ENCODE measurements around the gene AQP2.

AQP2 gene

DNA sequence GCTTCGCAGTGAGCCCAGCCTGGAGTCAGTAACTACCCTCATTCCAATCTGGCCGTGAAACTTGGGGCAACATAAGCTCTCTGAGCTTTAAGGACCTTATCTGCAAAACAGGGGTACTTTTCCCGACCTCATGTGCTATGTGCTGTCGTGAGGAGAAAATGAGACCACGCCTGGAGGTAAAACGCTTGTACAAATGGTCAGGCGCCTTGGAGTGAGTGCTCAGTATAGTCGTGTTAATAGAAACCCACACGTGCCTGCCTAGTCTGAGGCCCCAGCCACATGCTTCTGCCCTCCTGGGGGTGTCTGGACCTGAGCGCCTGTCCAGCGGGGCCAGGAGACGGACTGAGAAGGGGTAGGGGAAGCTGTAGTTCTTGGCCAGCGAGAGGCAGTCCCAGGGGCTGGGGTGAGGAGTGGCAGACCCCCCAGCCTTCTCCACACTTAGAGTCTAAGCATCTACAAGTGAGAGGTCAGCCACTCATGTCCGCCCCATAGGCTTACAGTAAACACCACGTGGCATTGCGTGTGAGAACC lies 16.0 kb downstream of the AQP2 start:
- Histone ChIP-seq H3K27me3 (no peaks in the 10 kb centered on the region), H3K36me3 (no peaks in the 10 kb centered on the region), H3K4me1 (peaks cover 9% of the 10 kb centered on the region), H3K9me3 (no peaks in the 10 kb centered on the region), H3K4me3 (ENCODE audit: low read depth, low read length) (peak overlapping the region; percentile 2; the same call in 1 of the 2 replicates)
- no peak for DNase-seq
- TF ChIP-seq, protein P1, sequence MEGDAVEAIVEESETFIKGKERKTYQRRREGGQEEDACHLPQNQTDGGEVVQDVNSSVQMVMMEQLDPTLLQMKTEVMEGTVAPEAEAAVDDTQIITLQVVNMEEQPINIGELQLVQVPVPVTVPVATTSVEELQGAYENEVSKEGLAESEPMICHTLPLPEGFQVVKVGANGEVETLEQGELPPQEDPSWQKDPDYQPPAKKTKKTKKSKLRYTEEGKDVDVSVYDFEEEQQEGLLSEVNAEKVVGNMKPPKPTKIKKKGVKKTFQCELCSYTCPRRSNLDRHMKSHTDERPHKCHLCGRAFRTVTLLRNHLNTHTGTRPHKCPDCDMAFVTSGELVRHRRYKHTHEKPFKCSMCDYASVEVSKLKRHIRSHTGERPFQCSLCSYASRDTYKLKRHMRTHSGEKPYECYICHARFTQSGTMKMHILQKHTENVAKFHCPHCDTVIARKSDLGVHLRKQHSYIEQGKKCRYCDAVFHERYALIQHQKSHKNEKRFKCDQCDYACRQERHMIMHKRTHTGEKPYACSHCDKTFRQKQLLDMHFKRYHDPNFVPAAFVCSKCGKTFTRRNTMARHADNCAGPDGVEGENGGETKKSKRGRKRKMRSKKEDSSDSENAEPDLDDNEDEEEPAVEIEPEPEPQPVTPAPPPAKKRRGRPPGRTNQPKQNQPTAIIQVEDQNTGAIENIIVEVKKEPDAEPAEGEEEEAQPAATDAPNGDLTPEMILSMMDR (IDR thresholded peaks at IDR 0.05; ENCODE audit: low read depth, low read length) = no peak

DNA sequence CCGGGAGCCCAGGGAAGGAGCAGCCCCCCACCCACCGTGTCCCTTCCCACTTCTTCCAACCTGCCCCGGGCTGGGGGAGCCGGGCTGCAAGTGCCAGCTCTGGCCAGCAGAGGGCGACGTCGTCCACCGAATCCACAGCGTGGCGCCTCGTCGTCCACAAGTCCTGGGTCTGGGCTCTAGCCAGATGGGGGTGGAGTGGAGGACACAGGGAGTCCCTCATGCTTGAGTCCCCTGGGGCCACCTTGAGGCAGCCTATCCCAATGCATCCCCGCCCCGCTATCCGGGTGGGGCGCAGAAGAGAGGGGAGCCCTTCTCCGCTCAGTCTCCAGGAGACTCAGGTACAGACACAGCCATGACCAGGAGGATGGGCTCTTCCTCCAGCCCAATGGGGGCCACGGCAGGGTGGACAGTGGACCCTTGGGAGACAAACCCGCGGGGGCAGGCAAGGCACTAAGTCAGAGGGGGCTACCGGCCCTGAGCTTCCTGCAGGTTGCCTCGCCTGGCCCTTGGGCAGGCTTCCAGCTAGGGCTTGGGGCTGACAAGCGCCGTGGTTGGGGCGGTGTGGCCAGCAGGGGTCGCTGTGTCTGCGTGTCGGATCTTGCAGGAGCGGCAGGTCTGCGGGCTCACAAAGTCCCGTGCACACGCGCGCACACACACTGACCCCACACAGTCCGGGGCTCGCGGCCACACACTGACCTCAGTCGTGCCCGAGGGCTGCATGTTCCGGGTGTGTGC lies 16.7 kb downstream of the AQP2 start:
- Histone ChIP-seq H3K9me3 (no peaks in the 10 kb centered on the region), H3K4me3 (ENCODE audit: low read depth, low read length) (peak overlapping the region; percentile 61), H3K4me1 (peaks cover 9% of the 10 kb centered on the region), H3K27me3 (no peaks in the 10 kb centered on the region), H3K36me3 (no peaks in the 10 kb centered on the region)
- peak; percentile 99 for DNase-seq
- TF ChIP-seq, protein P1 (IDR thresholded peaks at IDR 0.05; ENCODE audit: low read depth, low read length) = peak; percentile 80

DNA sequence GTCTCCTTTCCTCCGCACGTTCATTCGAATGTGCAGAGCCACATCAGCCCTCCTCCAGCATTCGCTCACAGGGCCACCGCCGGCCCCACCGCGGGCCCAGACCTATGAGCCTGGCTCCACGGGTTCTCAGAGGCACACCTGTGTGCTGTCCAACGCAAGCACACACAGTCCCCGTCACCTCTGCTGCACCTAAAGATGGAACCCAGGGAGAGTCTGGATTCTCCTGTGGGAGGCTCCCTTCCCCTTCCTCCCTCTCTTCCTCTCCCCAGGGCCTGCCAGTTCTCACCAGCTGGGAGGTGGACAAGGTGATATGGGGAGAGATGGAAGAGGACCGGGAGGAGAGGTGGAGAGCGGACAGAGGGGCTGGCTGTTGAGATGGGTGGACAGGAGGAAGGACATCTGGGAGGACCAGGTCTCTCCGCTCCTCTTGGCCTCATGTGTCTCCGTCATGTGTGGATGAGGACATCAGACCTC lies 17.3 kb downstream of the AQP2 start:
- Histone ChIP-seq H3K36me3 (no peaks in the 10 kb centered on the region), H3K4me1 (peaks cover 11% of the 10 kb centered on the region), H3K27me3 (no peaks in the 10 kb centered on the region), H3K4me3 (ENCODE audit: low read depth, low read length) (peak overlapping the region; percentile 61), H3K9me3 (no peaks in the 10 kb centered on the region)
- TF ChIP-seq, protein P1 (IDR thresholded peaks at IDR 0.05; ENCODE audit: low read depth, low read length) = no peak
- DNase-seq = no peak

DNA sequence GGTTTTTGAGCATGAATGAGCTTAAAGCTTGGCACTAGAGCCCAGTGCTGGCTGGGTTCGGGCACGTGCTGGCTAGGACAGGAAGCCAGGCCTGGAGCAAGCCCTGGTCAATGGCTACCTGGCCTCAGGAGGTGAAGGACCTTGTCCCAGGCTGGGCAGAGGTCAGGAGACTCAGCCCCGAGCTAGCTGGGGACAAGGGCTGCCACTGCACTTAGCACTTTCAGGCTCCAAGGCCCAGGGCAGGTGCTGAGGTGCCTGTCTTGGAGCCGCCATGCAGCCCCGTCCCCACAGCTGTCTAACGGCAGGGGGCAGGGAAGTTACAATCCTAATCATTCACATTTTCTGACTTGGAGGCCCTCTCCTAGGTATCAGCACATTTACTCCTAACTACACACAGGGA lies 17.9 kb downstream of the AQP2 start:
- TF ChIP-seq, protein P1 (IDR thresholded peaks at IDR 0.05; ENCODE audit: low read depth, low read length) = no peak
- H3K4me3 ChIP-seq (ENCODE audit: low read depth, low read length) = no peak overlapping the region
- no peaks in the 10 kb centered on the region for H3K9me3 ChIP-seq
- DNase-seq = no peak
- no peaks in the 10 kb centered on the region for H3K27me3 ChIP-seq
- H3K4me1 ChIP-seq = peaks cover 16% of the 10 kb centered on the region
- H3K36me3 ChIP-seq = no peaks in the 10 kb centered on the region

DNA sequence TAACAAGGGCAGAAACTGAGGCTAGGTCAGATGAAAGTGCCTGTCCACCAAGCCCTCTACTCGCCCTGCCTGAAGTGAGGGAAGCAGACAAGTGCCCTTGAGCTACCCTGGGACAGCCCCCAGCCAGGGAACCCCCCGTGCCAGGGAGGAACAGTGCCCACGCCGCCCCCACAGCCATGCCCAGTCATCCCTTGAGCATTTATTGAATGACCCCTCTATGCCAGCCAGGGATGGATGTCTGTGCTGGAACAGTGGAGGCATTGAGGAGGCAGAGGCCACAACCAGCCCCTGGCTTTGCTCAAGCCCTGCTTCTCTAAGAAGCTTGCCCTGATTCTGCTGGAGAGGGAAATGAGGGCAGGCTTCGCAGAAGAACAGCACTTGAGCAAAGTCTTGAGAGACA lies 18.5 kb downstream of the AQP2 start:
- Histone ChIP-seq H3K4me3 (ENCODE audit: low read depth, low read length) (no peak overlapping the region), H3K4me1 (peaks cover 19% of the 10 kb centered on the region), H3K27me3 (no peaks in the 10 kb centered on the region), H3K36me3 (no peaks in the 10 kb centered on the region), H3K9me3 (no peaks in the 10 kb centered on the region)
- TF ChIP-seq, protein P1 (IDR thresholded peaks at IDR 0.05; ENCODE audit: low read depth, low read length) = no peak
- DNase-seq = no peak
